ENCODE data around the gene RAB31. TPM values are rescaled to one million over a fixed set of nuclear protein-coding genes. Genes with fewer than 3 reads are reported as not detected.

The RAB31 gene
- total and polyA plus RNA-seq, 5 donors, result 9.1 to 42.3 (median 24.3) TPM

- intact Hi-C loops (cut with DNase I), result no loop called here
- H3K4me3 ChIP-seq (ENCODE audit: low read length), result no peak overlapping the region
- peak overlapping the region; percentile 78 for H3K27ac ChIP-seq (ENCODE audit: low read length)
- H3K4me1 ChIP-seq (ENCODE audit: control insufficient read depth, insufficient read depth, low read length), result peaks cover 11% of the 10 kb centered on the region
- 65% methylated on average over 3 of the region's 3 CpGs for WGBS
- ATAC-seq (peak; percentile 60 to 83), DNase-seq (peak in 2 of 3 donors; percentile 63 to 70)
- no peaks in the 10 kb centered on the region for H3K27me3 ChIP-seq (ENCODE audit: control insufficient read depth, insufficient read depth)
- H3K9me3 ChIP-seq (ENCODE audit: control insufficient read depth, low read length), result no peaks in the 10 kb centered on the region
These were observed 116.4 kb downstream of the RAB31 start for GRCh38 chr18:9824474-9824832.

- DNase-seq (no peak), ATAC-seq (peak; percentile 19 to 40)
- no peaks in the 10 kb centered on the region for H3K27me3 ChIP-seq (ENCODE audit: control insufficient read depth, insufficient read depth)
- intact Hi-C loops (cut with DNase I), result no loop called here
- no peaks in the 10 kb centered on the region for H3K9me3 ChIP-seq (ENCODE audit: control insufficient read depth, low read length)
- peak overlapping the region; percentile 14 for H3K27ac ChIP-seq (ENCODE audit: low read length)
- WGBS, result 72% methylated on average over 3 of the region's 3 CpGs
- no peak overlapping the region for H3K4me3 ChIP-seq (ENCODE audit: low read length)
- H3K4me1 ChIP-seq (ENCODE audit: control insufficient read depth, insufficient read depth, low read length), result peaks cover 11% of the 10 kb centered on the region
These were observed 116.9 kb downstream of the RAB31 start for GRCh38 chr18:9824952-9825371.

GRCh38 chr18:9825571-9826073 lies 117.5 kb downstream of the RAB31 start:
- WGBS, result 42% methylated on average over 6 of the region's 6 CpGs
- intact Hi-C loops (cut with DNase I), result no loop called here
- H3K27ac ChIP-seq (ENCODE audit: low read length), result peak overlapping the region; percentile 56
- H3K27me3 ChIP-seq (ENCODE audit: control insufficient read depth, insufficient read depth), result no peaks in the 10 kb centered on the region
- H3K4me3 ChIP-seq (ENCODE audit: low read length), result no peak overlapping the region
- DNase-seq (no peak), ATAC-seq (peak; percentile 71 to 75)
- H3K9me3 ChIP-seq (ENCODE audit: control insufficient read depth, low read length), result no peaks in the 10 kb centered on the region
- peaks cover 11% of the 10 kb centered on the region for H3K4me1 ChIP-seq (ENCODE audit: control insufficient read depth, insufficient read depth, low read length)

- WGBS, result 89% methylated on average over 4 of the region's 4 CpGs
These were observed 118.6 kb downstream of the RAB31 start for GRCh38 chr18:9826685-9827084.

GRCh38 chr18:9827211-9827792 lies 119.2 kb downstream of the RAB31 start:
- Histone ChIP-seq H3K9me3 (ENCODE audit: control insufficient read depth, low read length) (no peaks in the 10 kb centered on the region), H3K4me3 (ENCODE audit: low read length) (no peak overlapping the region), H3K27ac (ENCODE audit: low read length) (peak overlapping the region; percentile 31), H3K27me3 (ENCODE audit: control insufficient read depth, insufficient read depth) (no peaks in the 10 kb centered on the region), H3K4me1 (ENCODE audit: control insufficient read depth, insufficient read depth, low read length) (peaks cover 13% of the 10 kb centered on the region)
- intact Hi-C loops (cut with DNase I), result no loop called here
- peak in 1 of 3 donors; percentile 66 for DNase-seq
- WGBS, result 68% methylated on average over 7 of the region's 7 CpGs
- peak in 1 of 2 donors; percentile 57 for ATAC-seq

More at GRCh38 chr18:9826685-9827084, 118.6 kb downstream of the RAB31 start:
- DNase-seq, result no peak
- Histone ChIP-seq H3K27ac (ENCODE audit: low read length) (peak overlapping the region; percentile 2), H3K27me3 (ENCODE audit: control insufficient read depth, insufficient read depth) (no peaks in the 10 kb centered on the region), H3K4me1 (ENCODE audit: control insufficient read depth, insufficient read depth, low read length) (peaks cover 13% of the 10 kb centered on the region), H3K9me3 (ENCODE audit: control insufficient read depth, low read length) (no peaks in the 10 kb centered on the region), H3K4me3 (ENCODE audit: low read length) (no peak overlapping the region)
- intact Hi-C loops (cut with DNase I), result no loop called here
- ATAC-seq, result no peak

GRCh38 chr18:9827793-9828505 lies 119.8 kb downstream of the RAB31 start:
- ATAC-seq (peak; percentile 27 to 49), DNase-seq (peak; percentile 48 to 62 (median 57))
- H3K27me3 ChIP-seq (ENCODE audit: control insufficient read depth, insufficient read depth), result no peaks in the 10 kb centered on the region
- peak overlapping the region; percentile 29 for H3K27ac ChIP-seq (ENCODE audit: low read length)
- no peaks in the 10 kb centered on the region for H3K9me3 ChIP-seq (ENCODE audit: control insufficient read depth, low read length)
- intact Hi-C loops (cut with DNase I), result no loop called here
- H3K4me3 ChIP-seq (ENCODE audit: low read length), result no peak overlapping the region
- H3K4me1 ChIP-seq (ENCODE audit: control insufficient read depth, insufficient read depth, low read length), result peaks cover 13% of the 10 kb centered on the region
- 72% methylated on average over 14 of the region's 14 CpGs for WGBS

GRCh38 chr18:9828506-9829396 lies 120.7 kb downstream of the RAB31 start:
- ATAC-seq, result no peak
- peaks cover 13% of the 10 kb centered on the region for H3K4me1 ChIP-seq (ENCODE audit: control insufficient read depth, insufficient read depth, low read length)
- no peak overlapping the region for H3K27ac ChIP-seq (ENCODE audit: low read length)
- no peaks in the 10 kb centered on the region for H3K27me3 ChIP-seq (ENCODE audit: control insufficient read depth, insufficient read depth)
- H3K4me3 ChIP-seq (ENCODE audit: low read length), result no peak overlapping the region
- WGBS, result 86% methylated on average over 15 of the region's 15 CpGs
- DNase-seq, result no peak
- intact Hi-C loops (cut with DNase I), result no loop called here
- no peaks in the 10 kb centered on the region for H3K9me3 ChIP-seq (ENCODE audit: control insufficient read depth, low read length)

GRCh38 chr18:9829397-9829712 lies 121.3 kb downstream of the RAB31 start:
- ATAC-seq, result no peak
- H3K9me3 ChIP-seq (ENCODE audit: control insufficient read depth, low read length), result no peaks in the 10 kb centered on the region
- H3K27ac ChIP-seq (ENCODE audit: low read length), result no peak overlapping the region
- H3K27me3 ChIP-seq (ENCODE audit: control insufficient read depth, insufficient read depth), result no peaks in the 10 kb centered on the region
- DNase-seq, result no peak
- H3K4me3 ChIP-seq (ENCODE audit: low read length), result no peak overlapping the region
- intact Hi-C loops (cut with DNase I), result no loop called here
- 88% methylated on average over 6 of the region's 6 CpGs for WGBS
- peaks cover 13% of the 10 kb centered on the region for H3K4me1 ChIP-seq (ENCODE audit: control insufficient read depth, insufficient read depth, low read length)

GRCh38 chr18:9831036-9831722 lies 123.1 kb downstream of the RAB31 start:
- no peaks in the 10 kb centered on the region for H3K27me3 ChIP-seq (ENCODE audit: control insufficient read depth, insufficient read depth)
- intact Hi-C loops (cut with DNase I), result no loop called here
- ATAC-seq (peak; percentile 18 to 36), DNase-seq (peak in 1 of 3 donors; percentile 48)
- no peaks in the 10 kb centered on the region for H3K9me3 ChIP-seq (ENCODE audit: control insufficient read depth, low read length)
- peaks cover 2% of the 10 kb centered on the region for H3K4me1 ChIP-seq (ENCODE audit: control insufficient read depth, insufficient read depth, low read length)
- no peak overlapping the region for H3K4me3 ChIP-seq (ENCODE audit: low read length)
- H3K27ac ChIP-seq (ENCODE audit: low read length), result no peak overlapping the region
- 49% methylated on average over 13 of the region's 13 CpGs for WGBS

GRCh38 chr18:9831723-9832199 lies 123.7 kb downstream of the RAB31 start:
- intact Hi-C loops (cut with DNase I), result no loop called here
- no peaks in the 10 kb centered on the region for H3K9me3 ChIP-seq (ENCODE audit: control insufficient read depth, low read length)
- no peak overlapping the region for H3K4me3 ChIP-seq (ENCODE audit: low read length)
- ATAC-seq (peak in 1 of 2 donors; percentile 3), DNase-seq (peak in 1 of 3 donors; percentile 44)
- H3K27ac ChIP-seq (ENCODE audit: low read length), result no peak overlapping the region
- WGBS, result 66% methylated on average over 12 of the region's 12 CpGs
- H3K4me1 ChIP-seq (ENCODE audit: control insufficient read depth, insufficient read depth, low read length), result peaks cover 2% of the 10 kb centered on the region
- no peaks in the 10 kb centered on the region for H3K27me3 ChIP-seq (ENCODE audit: control insufficient read depth, insufficient read depth)

Data from right cardiac atrium (tissue), 5 donors.